NCI-H2107 (cell line): Measurements from ENCODE around the gene ACP7.

Experiments used
- DNase-seq: peaks from one replicate; lab custom pipeline; 2025; lab: John Stamatoyannopoulos, UW

ACP7 gene

DNA sequence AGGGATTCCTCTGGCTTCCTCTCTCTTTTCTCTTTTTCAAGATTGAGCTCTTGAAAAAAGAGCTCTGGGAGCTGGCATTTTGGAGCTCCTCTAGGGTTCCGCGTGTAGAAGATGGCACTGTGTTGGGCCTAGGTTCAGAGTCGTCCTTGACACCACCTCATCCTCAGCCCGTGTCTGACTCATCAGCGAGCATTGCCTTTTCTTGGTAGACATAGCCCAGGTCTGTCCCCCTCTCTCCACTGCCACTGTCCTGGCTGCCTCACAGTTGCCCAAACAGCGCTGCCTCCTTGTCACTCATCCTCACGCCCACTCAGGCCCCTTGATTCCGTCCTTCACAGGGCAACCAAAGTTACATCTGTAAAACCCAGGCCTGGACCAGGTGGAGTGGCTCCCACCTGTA is 66.1 kb downstream of the ACP7 start:
- no peak for DNase-seq

- no peak for DNase-seq
These were observed 66.8 kb downstream of the ACP7 start for GRCh38 chr19:39150807-39151600.

DNA sequence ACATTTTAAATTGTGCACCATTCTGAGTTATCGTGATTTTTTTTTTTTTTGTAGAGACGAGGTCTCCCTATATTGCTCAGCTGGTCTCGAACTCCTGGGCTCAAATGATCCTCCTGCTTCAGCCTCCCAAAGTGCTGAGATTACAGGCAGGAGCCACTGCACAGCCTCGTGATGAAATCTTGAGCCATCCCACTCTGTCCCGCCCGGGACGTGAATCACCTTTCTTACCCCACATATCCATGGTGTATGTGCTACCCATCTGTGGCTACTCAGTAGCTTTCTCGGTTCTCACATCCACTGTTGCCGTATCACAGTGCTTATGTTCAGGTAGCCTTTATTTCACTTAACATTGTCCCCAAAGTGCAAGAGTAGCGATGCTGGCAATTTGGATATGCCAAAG is 67.9 kb downstream of the ACP7 start:
- no peak for DNase-seq

DNA sequence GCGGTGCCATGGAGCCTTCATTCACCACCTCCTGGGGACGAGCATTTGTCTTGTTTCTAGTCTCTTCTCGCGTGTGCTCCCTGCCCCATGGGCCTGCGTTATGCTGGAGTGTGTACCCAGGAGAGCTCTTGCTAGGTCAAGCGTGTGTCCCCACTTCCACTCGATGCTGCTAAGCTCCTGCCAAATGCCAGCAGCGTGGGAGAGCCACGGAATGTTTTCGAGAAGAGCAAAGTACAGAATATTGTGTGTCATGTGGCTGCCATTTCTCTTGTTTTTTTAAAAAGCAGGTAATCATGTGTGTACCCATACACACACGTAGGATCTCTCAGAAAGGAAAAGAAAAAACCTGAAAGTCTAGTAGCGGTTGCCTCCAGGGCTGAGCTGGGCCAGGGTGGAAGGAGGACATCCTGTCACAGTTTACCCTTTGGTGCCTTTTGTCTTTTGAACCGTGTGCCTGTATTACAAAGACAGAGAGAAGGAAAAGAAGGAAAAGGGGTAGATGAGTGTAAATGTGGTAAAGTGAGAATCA is 70.0 kb downstream of the ACP7 start:
- DNase-seq: no peak

DNA sequence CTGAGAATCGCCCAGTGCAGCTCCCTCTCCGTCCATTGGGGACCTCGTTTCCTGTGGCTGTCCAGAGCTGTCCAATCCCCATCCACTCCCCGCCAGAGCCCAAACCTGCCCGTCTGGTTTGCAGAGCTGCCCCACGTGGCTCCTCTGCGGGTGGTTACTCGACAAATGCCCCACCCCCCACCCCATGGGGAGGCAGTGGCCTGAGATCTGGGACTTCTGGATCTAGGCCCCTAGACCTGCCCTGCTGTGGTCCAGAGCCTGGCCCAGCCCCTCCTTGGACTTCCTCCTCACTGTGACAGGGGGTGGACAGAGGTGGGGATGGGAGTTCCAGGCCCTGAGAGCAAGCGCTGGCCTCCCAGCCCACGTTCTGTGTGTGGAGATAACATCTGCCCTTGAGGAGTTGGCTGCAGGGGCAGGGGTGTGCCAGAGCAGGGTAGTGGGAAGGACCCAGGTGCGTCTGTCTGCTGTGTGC is 70.5 kb downstream of the ACP7 start:
- no peak for DNase-seq

GRCh38 chr19:39155114-39155700 is 71.0 kb downstream of the ACP7 start:
- no peak for DNase-seq

- no peak for DNase-seq
These were observed 71.6 kb downstream of the ACP7 start for GRCh38 chr19:39155741-39156140.

GRCh38 chr19:39156326-39157230 is 72.4 kb downstream of the ACP7 start:
- DNase-seq: no peak

DNA sequence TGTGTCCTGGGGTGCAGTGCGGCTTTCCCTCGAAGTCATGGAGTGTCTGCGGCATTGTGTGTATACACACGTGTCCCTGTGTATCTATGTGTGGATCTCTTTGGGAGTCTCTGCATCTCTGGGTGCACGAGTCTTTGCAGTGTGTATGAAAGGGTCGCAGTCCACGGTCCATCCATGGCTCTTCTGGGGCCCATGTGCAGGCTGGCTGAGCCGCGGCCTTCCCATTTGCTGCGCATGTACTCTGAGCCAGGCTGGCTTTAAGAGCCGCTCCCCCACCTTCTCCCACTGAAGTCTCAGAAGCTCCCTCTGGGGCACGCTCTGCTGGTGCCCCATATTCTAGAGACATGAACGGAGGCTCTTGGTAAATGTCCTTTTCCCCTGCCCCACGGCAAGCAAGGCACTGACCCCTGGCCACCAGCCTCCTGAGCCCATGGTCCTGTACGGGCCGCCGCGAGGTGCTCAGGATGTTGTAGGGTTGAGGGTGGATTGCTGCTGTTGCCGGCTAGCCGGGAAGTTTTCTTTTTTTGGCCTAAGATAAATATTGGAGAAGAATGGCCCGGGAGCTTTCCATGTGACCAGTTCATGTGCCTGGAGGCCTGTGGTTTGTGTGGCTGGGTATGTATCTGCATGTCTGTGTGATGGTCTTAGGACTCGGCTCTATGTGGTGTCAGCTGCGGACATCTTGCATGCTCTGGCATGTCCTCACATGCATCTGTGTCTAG is 73.3 kb downstream of the ACP7 start:
- no peak for DNase-seq

- DNase-seq: no peak
These were observed 73.8 kb downstream of the ACP7 start for GRCh38 chr19:39157997-39158389.

DNA sequence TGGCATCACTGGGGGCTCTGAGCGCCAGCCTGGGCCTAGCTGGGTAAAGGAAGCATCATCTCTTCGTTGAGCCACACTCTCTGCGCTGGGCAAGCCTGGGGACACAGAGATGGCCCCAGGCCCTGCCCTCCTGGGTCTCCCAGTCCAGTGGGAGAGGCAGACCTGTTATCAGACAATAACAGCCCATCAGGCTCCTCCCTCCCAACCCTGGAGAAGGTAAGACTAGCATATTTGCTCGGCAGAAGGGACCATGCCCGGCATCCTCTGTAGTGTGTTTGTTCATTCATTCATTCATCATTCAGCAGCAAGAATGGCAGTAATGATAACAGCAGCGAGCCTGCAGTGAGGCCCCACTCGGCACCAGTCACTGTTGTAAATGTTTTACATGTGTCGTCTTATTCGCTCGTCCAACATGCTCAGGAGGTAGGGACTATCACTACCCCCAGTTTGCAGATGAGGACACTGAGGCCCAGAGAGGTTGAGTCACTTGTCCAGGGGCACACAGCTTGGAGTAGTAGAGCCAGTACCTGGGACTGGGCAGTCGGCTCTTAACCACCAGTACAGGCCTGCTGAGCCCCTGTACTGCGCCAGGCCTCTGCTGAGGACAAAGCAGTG is 74.6 kb downstream of the ACP7 start:
- DNase-seq: no peak

GRCh38 chr19:39160523-39160861 is 76.3 kb downstream of the ACP7 start:
- DNase-seq: no peak
